K562 (cell line): ENCODE measurements around the gene PERP. TPM values are rescaled to one million over a fixed set of nuclear protein-coding genes. Genes with fewer than 3 reads are reported as not detected.

Source experiments
- ATAC-seq: fragments of 200-7000 bp; cut with Tn5 transposase; 3 replicates; pipeline ENCODE4 v1.9.1; 2020; ENCODE audit warnings: moderate library complexity
- BruUV-seq: library from RNA; stranded (reverse); fragments of 400-500 nt; replicated peaks from 2 replicates; lab custom pipeline; 2021; lab: Mats Ljungman, UMichigan
- CTCF ChIA-PET: fragments of 300-600 bp; formaldehyde crosslinking; extraction: SDS; loops from one replicate; lab custom pipeline; 2021; ENCODE audit warnings: low intra/inter-chr PET ratio; lab: Yijun Ruan, JAX
- POLR2A ChIA-PET: fragments of 300-600, 350-650 bp; sonication (Branson Sonifier 250); formaldehyde crosslinking; extraction: SDS; loops from one replicate; lab custom pipeline; 2021; ENCODE audit warnings: antibody characterized with exemption, inconsistent platforms; lab: Yijun Ruan, JAX
- DNase-seq, 4 experiments: peaks; one replicate each; pipeline versions ENCODE4 v3.0.0 to v3.0.0-alpha.2; 2011 to 2018; ENCODE audit warnings: low spot score in 3 of 4, mixed read lengths in 3 of 4; ENCODE audit errors: extremely low read depth in 1 of 4
- FAIRE-seq: peaks from 2 replicates; lab custom pipeline; 2011; peaks lifted over from hg19 to GRCh38; lab: Jason Lieb, UNC
- H2AFZ ChIP-seq: 2 replicates; pipeline ENCODE4 v1.6.0; 2011; ENCODE audit warnings: low read depth, low read length, control low read depth, inconsistent platforms
- H3K27ac ChIP-seq: fragments of 200-600 bp; 3 replicates; pipeline ENCODE4 v1.8.0; 2011; ENCODE audit warnings: low read depth, mild to moderate bottlenecking, control low read depth, inconsistent platforms, low read length, moderate library complexity, mixed read lengths; ENCODE audit errors: extremely low read depth
- H3K27me3 ChIP-seq, 2 experiments: fragments of 300-600 bp in 1 of 2; 2 replicates in 1 of 2; 3 replicates in 1 of 2; pipeline versions ENCODE4 v1.6.0 to v1.8.0; 2011; ENCODE audit warnings: inconsistent platforms in 2 of 2, low read length in 2 of 2, mild to moderate bottlenecking in 1 of 2, mixed read lengths in 1 of 2, moderate library complexity in 1 of 2; ENCODE audit not compliant: control insufficient read depth in 2 of 2, insufficient read depth in 2 of 2
- H3K36me3 ChIP-seq: fragments of 300-600 bp; 3 replicates; pipeline ENCODE4 v1.8.0; 2011; ENCODE audit warnings: mild to moderate bottlenecking, low read length, inconsistent platforms; ENCODE audit not compliant: control insufficient read depth, insufficient read depth
- H3K4me1 ChIP-seq, 2 experiments: fragments of 200-600 bp in 1 of 2; replicated peaks in 1 of 2; 2 replicates in 1 of 2; 3 replicates in 1 of 2; pipeline versions ENCODE4 v1.5.1 to v1.8.0; 2011; ENCODE audit warnings: inconsistent platforms in 2 of 2, low read length in 2 of 2, mild to moderate bottlenecking in 1 of 2, mixed read lengths in 1 of 2, moderate library complexity in 1 of 2; ENCODE audit not compliant: control insufficient read depth in 2 of 2, insufficient read depth in 2 of 2
- H3K4me2 ChIP-seq: 2 replicates; pipeline ENCODE4 v1.6.1; 2011; ENCODE audit warnings: low read length, control low read depth, inconsistent platforms, mixed read lengths; ENCODE audit not compliant: insufficient read depth
- H3K4me3 ChIP-seq: fragments of 200-600 bp; sonication (generic), shearing (Covaris generic); 2 replicates; pipeline ENCODE4 v1.5.1; 2016; ENCODE audit warnings: control low read depth, inconsistent platforms
- H3K79me2 ChIP-seq: fragments of 200-600 bp; 3 replicates; pipeline ENCODE4 v1.8.0; 2011; ENCODE audit warnings: low read length, inconsistent platforms; ENCODE audit not compliant: control insufficient read depth, insufficient read depth
- H3K9ac ChIP-seq, 2 experiments: 2 replicates each; pipeline versions ENCODE4 v1.6.0 to v1.6.1; 2011; ENCODE audit warnings: low read depth in 2 of 2, low read length in 2 of 2, control low read depth in 1 of 2, inconsistent platforms in 1 of 2, mild to moderate bottlenecking in 1 of 2, mixed read lengths in 1 of 2; ENCODE audit not compliant: insufficient read depth in 1 of 2
- H3K9me1 ChIP-seq: one replicate; pipeline ENCODE4 v1.6.0; 2011; ENCODE audit warnings: inconsistent platforms, mild to moderate bottlenecking, low read length, moderate library complexity; ENCODE audit not compliant: control insufficient read depth, insufficient read depth
- H3K9me3 ChIP-seq: replicated peaks from 2 replicates; pipeline ENCODE4 v1.5.1; 2011; ENCODE audit warnings: low read depth, low read length, inconsistent platforms; ENCODE audit not compliant: control insufficient read depth, insufficient read depth
- H4K20me1 ChIP-seq: replicated peaks from 2 replicates; pipeline ENCODE4 v1.6.1; 2011; ENCODE audit warnings: low read length, inconsistent platforms, mixed read lengths; ENCODE audit not compliant: control insufficient read depth, insufficient read depth
- DMBX1 ChIP-seq: fragments of 250-450 bp; sonication (Bioruptor Pico); IDR thresholded peaks from 2 replicates; pipeline ENCODE4 v1.8.0; 2022; ENCODE audit warnings: inconsistent platforms, mild to moderate bottlenecking, moderate library complexity, borderline replicate concordance
- PTRF ChIP-seq: fragments of 450-650 bp; IDR thresholded peaks from 2 replicates; pipeline ENCODE4 v1.6.1; 2016; ENCODE audit warnings: mild to moderate bottlenecking, missing genetic modification characterization, missing compliant biosample characterization
- RBM22 ChIP-seq: fragments of 200-400 bp; formaldehyde crosslinking; IDR thresholded peaks from 2 replicates; pipeline ENCODE4 v1.6.1; 2018; ENCODE audit warnings: low read length, low read depth; ENCODE audit not compliant: poor library complexity, severe bottlenecking
- SAP30 ChIP-seq: fragments of 200-600 bp; sonication (generic); IDR thresholded peaks from 2 replicates; pipeline ENCODE4 v1.6.1; 2012; ENCODE audit warnings: borderline replicate concordance, low read depth, mild to moderate bottlenecking, moderate library complexity, low read length, control low read depth, inconsistent platforms; ENCODE audit not compliant: insufficient read depth, poor library complexity, severe bottlenecking
- WGBS: fragments of 100-300 bp; shearing (Covaris generic); methylation state at CpG from one replicate; pipeline ENCODE4 v1.1.6; 2016; ENCODE audit warnings: low coverage, mixed read lengths; ENCODE audit not compliant: insufficient coverage; ENCODE audit errors: missing lambda C conversion rate; 5-methylcytosine and 5-hydroxymethylcytosine counted together
- in situ Hi-C: fragments of 300-500 bp; cut with MboI; formaldehyde crosslinking; loops from 4 replicates; pipeline ENCODE4 v1.15.0; 2018; ENCODE audit warnings: inconsistent platforms, mixed read lengths
- intact Hi-C: fragments of 100-400 bp; cut with micrococcal nuclease; formaldehyde crosslinking; loops from 2 replicates; pipeline ENCODE4 v1.14.2; 2022
- polyA plus RNA-seq, 8 experiments: library from polyadenylated mRNA; depleted of rRNA in 4 of 8; stranded (reverse) in 5 of 8; unstranded in 3 of 8; fragments of >200 nt; fragmentation: Nextera tagmentation in 2 of 8; fragmentation: Illumina TruSeq in 1 of 8; extraction: Ambion mirVana in 2 of 8; extraction: Trizol in 1 of 8; gene quantifications; 2 replicates each; pipeline versions ENCODE4 v1.2.1 to v1.2.3, GENCODE V29; 2011 to 2014; ENCODE audit warnings: inconsistent platforms in 1 of 8, missing spikeins in 1 of 8
- total RNA-seq, 7 experiments: library from RNA; depleted of rRNA in 6 of 7; stranded (reverse); fragments of >200 nt in 6 of 7; fragmentation: Illumina TruSeq in 2 of 7; extraction: Trizol in 2 of 7; gene quantifications; 2 replicates each; pipeline versions ENCODE4 v1.2.1 to v1.2.3, GENCODE V29; 2011 to 2021; ENCODE audit warnings: low replicate concordance in 1 of 7
- TF ChIP-seq, protein P1 (sequence below): fragments of 450-650 bp; IDR thresholded peaks from 2 replicates; pipeline ENCODE4 v1.7.1; 2018; ENCODE audit warnings: mild to moderate bottlenecking, low read depth; ENCODE audit not compliant: partially characterized antibody
- TF ChIP-seq, protein P2 (sequence below): fragments of 150-350 bp; conservative IDR thresholded peaks from 2 replicates; pipeline ENCODE4 v1.6.1; 2014; ENCODE audit warnings: low read length

The PERP gene
- total and polyA plus RNA-seq, 9 of the 15 experiments (the other 6 are each of a cell fraction or from before 2014, with no cell fraction given), result 0.01 to 0.27 (median 0.05) TPM; not detected in 2

DNA sequence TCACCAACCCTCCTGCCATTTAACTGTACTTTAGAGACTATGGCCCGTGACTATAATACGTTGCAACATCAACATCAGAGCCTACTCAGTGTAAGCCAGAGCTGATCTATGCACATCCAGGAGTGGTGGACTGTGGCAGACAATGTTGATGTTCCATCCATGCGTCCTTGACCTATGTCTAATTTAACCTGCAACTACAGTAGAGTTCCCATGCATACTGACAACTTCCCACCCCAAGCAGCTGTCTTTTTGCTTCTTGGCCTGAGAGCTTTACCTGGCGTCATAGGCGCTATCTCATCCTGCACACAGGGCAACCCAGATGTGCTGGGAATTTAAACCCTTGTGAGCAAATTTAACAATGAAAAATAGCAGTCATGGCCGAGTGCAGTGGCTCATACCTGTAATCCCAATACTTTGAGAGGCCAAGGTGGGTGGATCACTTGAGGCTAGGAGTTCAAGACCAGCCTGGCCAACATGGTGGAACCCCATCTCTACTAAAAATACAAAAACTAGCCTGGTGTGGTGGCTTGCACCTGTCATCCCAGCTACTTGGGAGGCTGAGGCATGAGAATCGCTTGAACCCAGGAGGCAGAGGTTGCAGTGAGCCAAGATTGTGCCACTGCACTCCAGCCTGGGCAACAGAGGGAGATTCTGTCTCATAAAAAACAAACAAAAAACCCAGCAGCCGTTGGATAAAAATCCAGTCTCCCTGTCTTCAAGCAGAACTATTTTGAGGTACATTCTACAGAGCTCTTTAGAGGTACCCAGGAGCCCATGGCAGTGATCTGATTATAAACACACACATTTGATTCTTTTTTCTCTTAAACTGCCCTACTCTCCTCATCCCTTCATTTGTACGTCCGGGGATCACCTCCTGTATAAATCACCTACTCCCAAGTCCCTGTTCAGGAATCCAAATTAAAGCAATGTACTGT lies 22.0 kb downstream of the PERP start:
- in situ Hi-C loops, result no loop called here
- CTCF ChIA-PET, result interaction anchor here (0.6 kb wide), 1 partner anchor 9 kb away, joined by 3 read pairs; no protein-coding TSS in a partner anchor
- H3K36me3 ChIP-seq, result no peaks in the 10 kb centered on the region
- no peak overlapping the region for H2AFZ ChIP-seq
- H3K27me3 ChIP-seq, result no peaks in the 10 kb centered on the region
- H3K27ac ChIP-seq, result no peak overlapping the region
- no peak overlapping the region for H3K4me3 ChIP-seq
- H3K79me2 ChIP-seq, result no peaks in the 10 kb centered on the region
- no TSS peak for BruUV-seq
- ATAC-seq, result no peak
- DNase-seq, result no peak
- no peaks in the 10 kb centered on the region; a peak in 1 of 5 replicates for H3K4me1 ChIP-seq
- intact Hi-C loops, result no loop called here
- WGBS, result 2% methylated on average over 10 of the region's 10 CpGs
- no peak overlapping the region for H3K4me2 ChIP-seq
- no peaks in the 10 kb centered on the region for H3K9me1 ChIP-seq
- FAIRE-seq, result no peak
- H4K20me1 ChIP-seq, result no peaks in the 10 kb centered on the region
- POLR2A ChIA-PET, result interaction anchor here (0.9 kb wide), 1 partner anchor 18 kb away, joined by 3 read pairs; no protein-coding TSS in a partner anchor
- H3K9ac ChIP-seq, result no peak overlapping the region
- TF ChIP-seq, protein P1, sequence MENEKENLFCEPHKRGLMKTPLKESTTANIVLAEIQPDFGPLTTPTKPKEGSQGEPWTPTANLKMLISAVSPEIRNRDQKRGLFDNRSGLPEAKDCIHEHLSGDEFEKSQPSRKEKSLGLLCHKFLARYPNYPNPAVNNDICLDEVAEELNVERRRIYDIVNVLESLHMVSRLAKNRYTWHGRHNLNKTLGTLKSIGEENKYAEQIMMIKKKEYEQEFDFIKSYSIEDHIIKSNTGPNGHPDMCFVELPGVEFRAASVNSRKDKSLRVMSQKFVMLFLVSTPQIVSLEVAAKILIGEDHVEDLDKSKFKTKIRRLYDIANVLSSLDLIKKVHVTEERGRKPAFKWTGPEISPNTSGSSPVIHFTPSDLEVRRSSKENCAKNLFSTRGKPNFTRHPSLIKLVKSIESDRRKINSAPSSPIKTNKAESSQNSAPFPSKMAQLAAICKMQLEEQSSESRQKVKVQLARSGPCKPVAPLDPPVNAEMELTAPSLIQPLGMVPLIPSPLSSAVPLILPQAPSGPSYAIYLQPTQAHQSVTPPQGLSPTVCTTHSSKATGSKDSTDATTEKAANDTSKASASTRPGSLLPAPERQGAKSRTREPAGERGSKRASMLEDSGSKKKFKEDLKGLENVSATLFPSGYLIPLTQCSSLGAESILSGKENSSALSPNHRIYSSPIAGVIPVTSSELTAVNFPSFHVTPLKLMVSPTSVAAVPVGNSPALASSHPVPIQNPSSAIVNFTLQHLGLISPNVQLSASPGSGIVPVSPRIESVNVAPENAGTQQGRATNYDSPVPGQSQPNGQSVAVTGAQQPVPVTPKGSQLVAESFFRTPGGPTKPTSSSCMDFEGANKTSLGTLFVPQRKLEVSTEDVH, result no peak
- TF ChIP-seq PTRF, result no peak
- TF ChIP-seq DMBX1 (CRISPR knock-in tag), result no peak
- no peak for TF ChIP-seq RBM22
- no peak for TF ChIP-seq SAP30
- TF ChIP-seq, protein P2, sequence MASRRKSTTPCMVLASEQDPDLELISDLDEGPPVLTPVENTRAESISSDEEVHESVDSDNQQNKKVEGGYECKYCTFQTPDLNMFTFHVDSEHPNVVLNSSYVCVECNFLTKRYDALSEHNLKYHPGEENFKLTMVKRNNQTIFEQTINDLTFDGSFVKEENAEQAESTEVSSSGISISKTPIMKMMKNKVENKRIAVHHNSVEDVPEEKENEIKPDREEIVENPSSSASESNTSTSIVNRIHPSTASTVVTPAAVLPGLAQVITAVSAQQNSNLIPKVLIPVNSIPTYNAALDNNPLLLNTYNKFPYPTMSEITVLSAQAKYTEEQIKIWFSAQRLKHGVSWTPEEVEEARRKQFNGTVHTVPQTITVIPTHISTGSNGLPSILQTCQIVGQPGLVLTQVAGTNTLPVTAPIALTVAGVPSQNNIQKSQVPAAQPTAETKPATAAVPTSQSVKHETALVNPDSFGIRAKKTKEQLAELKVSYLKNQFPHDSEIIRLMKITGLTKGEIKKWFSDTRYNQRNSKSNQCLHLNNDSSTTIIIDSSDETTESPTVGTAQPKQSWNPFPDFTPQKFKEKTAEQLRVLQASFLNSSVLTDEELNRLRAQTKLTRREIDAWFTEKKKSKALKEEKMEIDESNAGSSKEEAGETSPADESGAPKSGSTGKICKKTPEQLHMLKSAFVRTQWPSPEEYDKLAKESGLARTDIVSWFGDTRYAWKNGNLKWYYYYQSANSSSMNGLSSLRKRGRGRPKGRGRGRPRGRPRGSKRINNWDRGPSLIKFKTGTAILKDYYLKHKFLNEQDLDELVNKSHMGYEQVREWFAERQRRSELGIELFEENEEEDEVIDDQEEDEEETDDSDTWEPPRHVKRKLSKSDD, result no peak
- no peaks in the 10 kb centered on the region for H3K9me3 ChIP-seq
